GM21737 (cell line): ENCODE measurements around the gene NINL.
A peak's percentile ranks its signal among the peaks of the same experiment; 100 is the strongest.

Source experiments
- ATAC-seq: cut with Tn5 transposase; IDR thresholded peaks from one replicate; pipeline ENCODE4 v1.9.1; 2021; ENCODE audit warnings: mild to moderate bottlenecking, moderate library complexity; ENCODE audit not compliant: unreplicated experiment

Gene NINL

GRCh38 chr20:25437153-25437581 lies 148.2 kb downstream of the NINL start:
- no peak for ATAC-seq

- no peak for ATAC-seq
Measured at GRCh38 chr20:25424536-25424935, 160.8 kb downstream of the NINL start.

DNA sequence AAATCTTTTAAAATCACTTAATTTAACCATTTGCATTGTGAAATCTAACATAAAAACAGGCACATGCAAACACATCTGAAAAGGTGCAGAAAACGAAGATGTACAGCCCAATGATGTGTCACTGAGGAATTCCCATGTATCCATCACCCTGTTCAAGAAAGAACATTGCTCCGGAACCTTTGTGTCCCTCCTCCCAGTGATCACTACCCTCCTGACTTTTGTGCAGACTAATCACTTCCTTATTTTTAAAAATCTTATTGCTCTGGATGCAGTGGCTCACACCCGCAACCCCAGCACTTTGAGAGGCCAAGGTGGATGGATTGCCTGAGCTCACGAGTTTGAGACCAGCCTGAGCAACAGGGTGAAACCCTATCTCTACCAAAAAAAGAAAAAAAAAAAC lies 163.3 kb downstream of the NINL start:
- no peak for ATAC-seq

DNA sequence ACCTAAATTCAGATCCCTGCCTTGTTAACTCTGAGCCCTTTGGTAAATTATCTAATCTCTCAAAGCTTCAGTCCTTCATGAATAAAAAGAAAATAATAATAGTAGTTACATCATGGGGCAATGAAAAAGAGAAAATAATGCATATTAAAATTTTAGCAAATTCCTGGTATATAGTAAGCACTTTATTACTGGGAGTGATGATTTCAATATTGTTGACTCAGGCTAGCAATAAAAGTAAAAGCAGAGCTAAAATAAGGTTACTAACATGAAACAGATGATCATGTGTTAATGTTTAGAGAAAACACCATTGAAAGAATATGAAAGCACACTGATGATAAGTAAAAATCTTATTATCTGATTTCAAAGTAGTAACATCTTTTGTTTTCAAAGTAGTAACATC lies 164.2 kb downstream of the NINL start:
- no peak for ATAC-seq

DNA sequence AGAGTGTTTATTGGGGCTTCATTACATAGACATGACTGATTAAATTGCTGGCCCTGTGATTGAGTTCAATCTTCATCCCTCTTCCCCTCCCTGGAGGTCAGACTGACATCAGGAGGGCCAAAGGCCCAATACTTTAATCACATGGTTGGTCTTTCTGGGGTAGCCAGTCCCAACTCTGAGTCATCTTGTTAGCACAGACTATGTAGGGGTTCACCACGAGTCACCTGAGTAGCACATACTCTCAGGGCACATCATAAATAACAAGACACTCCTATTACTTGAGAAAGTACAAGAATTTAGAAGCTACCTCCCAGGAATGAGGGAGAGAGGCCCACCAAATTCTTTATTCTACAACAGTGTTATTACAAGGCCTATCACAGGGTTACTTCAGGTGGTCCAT lies 166.6 kb downstream of the NINL start:
- no peak for ATAC-seq

GRCh38 chr20:25408890-25409289 lies 176.4 kb downstream of the NINL start:
- no peak for ATAC-seq

GRCh38 chr20:25408170-25408547 lies 177.2 kb downstream of the NINL start:
- ATAC-seq: no peak

DNA sequence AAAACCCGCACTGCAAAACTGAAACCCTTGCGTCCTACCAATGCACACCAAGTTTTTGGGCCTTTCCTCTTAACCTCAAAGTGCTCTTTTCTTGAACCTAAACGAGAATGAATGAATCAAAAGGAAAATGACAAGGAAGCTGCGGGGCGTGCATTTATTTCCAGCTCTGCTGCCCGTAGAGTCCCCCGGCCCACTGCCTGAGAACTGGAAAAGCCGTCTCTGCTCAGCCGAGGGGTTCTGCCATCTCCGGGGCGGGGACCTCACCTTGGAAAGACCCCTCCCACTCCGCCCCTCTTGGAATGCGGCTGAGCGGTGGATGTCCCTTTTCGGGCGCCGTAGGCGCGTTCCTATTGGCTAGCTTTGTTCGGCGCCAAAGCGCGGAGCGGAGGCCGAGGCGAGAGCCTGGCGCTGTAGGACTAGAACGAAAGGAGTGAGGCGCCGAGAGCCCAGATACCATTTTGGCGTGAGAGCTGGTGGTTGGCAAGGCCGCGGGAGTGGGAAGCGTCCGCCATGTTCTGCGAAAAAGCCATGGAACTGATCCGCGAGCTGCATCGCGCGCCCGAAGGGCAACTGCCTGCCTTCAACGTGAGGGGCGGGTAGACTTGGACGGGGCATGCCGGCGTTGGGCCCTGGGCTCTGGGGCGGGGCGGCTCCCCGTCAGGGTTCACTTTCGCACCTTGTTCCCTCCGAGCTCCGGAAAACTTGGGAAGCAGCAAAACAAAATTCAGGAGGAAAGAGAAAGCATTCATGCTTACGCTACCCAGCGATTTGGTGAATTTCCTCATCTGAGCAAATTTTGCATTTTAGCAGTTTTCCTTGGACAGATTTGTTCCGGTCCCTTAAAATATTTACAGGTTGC lies 177.8 kb downstream of the NINL start, which contains the start of gene GINS1:
Gene GINS1, plus strand, starts transcription at position 363 of the 859 bp plus-strand sequence. Its CDS starts 148 bp downstream, at position 511.
- peak; percentile 85 for ATAC-seq
